GM21526 (cell line): ENCODE measurements around the gene TM9SF1.
A peak's percentile ranks its signal among the peaks of the same experiment; 100 is the strongest.

Source experiments
- ATAC-seq: cut with Tn5 transposase; IDR thresholded peaks from one replicate; pipeline ENCODE4 v1.9.1; 2021; ENCODE audit warnings: moderate library complexity; ENCODE audit not compliant: unreplicated experiment, low FRiP score

Gene TM9SF1

GRCh38 chr14:24181371-24182077 is 13.7 kb downstream of the TM9SF1 start:
- no peak for ATAC-seq

GRCh38 chr14:24179961-24180796 is 15.1 kb downstream of the TM9SF1 start:
- ATAC-seq = no peak

GRCh38 chr14:24179294-24179960 is 15.8 kb downstream of the TM9SF1 start:
- no peak for ATAC-seq

- ATAC-seq = no peak
These were observed 16.7 kb downstream of the TM9SF1 start for GRCh38 chr14:24178399-24179178.

- no peak for ATAC-seq
These were observed 17.4 kb downstream of the TM9SF1 start for GRCh38 chr14:24177891-24178290.

GRCh38 chr14:24177041-24177825 is 18.0 kb downstream of the TM9SF1 start:
- no peak for ATAC-seq

- no peak for ATAC-seq
These were observed 18.6 kb downstream of the TM9SF1 start for GRCh38 chr14:24176599-24176998.

GRCh38 chr14:24172871-24173281 is 22.4 kb downstream of the TM9SF1 start:
- ATAC-seq = no peak

GRCh38 chr14:24172261-24172860 is 22.9 kb downstream of the TM9SF1 start:
- ATAC-seq = no peak

GRCh38 chr14:24171422-24172260 is 23.6 kb downstream of the TM9SF1 start, which contains the start of gene REC8:
TSS of gene REC8 (plus strand) at chr14:24172080. CDS start at chr14:24172553, 473 bp downstream.
- ATAC-seq = peak; percentile 73

- ATAC-seq = no peak
These were observed 27.6 kb downstream of the TM9SF1 start for GRCh38 chr14:24167469-24168114.

GRCh38 chr14:24165785-24166184 is 29.5 kb downstream of the TM9SF1 start:
- ATAC-seq = no peak

- ATAC-seq = no peak
These were observed 30.7 kb downstream of the TM9SF1 start for GRCh38 chr14:24164518-24164991.

GRCh38 chr14:24162093-24162492 is 33.1 kb downstream of the TM9SF1 start:
- ATAC-seq = no peak

- ATAC-seq = peak; percentile 61
These were observed 34.1 kb downstream of the TM9SF1 start, which contains the start of gene IRF9 for GRCh38 chr14:24160850-24161804. TSS of gene IRF9 (plus strand) at chr14:24161265. CDS start at chr14:24162145, 880 bp downstream.

- ATAC-seq = no peak
These were observed 34.8 kb downstream of the TM9SF1 start for GRCh38 chr14:24160499-24160849.
